ENCODE measurements around the gene AP5Z1.
A peak's percentile ranks its signal among the peaks of the same experiment; 100 is the strongest.
"Not testable (repeated sequence)": the region's sequence is repeated elsewhere in the genome, so short reads cannot be mapped to it uniquely, and the experiment has no call there.

AP5Z1 gene

GRCh38 chr7:4788627-4789189, 13.3 kb downstream of the AP5Z1 start:
- DNase-seq (ENCODE audit: low spot score), result no peak

- no peak for DNase-seq (ENCODE audit: low spot score)
Measured at GRCh38 chr7:4789194-4790077, 14.0 kb downstream of the AP5Z1 start.

- no peak for DNase-seq (ENCODE audit: low spot score)
Measured at GRCh38 chr7:4790078-4790465, 14.6 kb downstream of the AP5Z1 start.

GRCh38 chr7:4790516-4790991, 15.1 kb downstream of the AP5Z1 start:
- no peak for DNase-seq (ENCODE audit: low spot score)

GRCh38 chr7:4791101-4791737, 15.8 kb downstream of the AP5Z1 start:
- DNase-seq (ENCODE audit: low spot score), result no peak

GRCh38 chr7:4791738-4792536, 16.5 kb downstream of the AP5Z1 start:
- peak; percentile 88 for DNase-seq (ENCODE audit: low spot score)

- no peak for DNase-seq (ENCODE audit: low spot score)
Measured at GRCh38 chr7:4792537-4793126, 17.2 kb downstream of the AP5Z1 start.

- not testable (repeated sequence) for DNase-seq (ENCODE audit: low spot score)
Measured at GRCh38 chr7:4793385-4793993, 18.1 kb downstream of the AP5Z1 start.

- not testable (repeated sequence) for DNase-seq (ENCODE audit: low spot score)
Measured at GRCh38 chr7:4794171-4794570, 18.7 kb downstream of the AP5Z1 start.

- no peak for DNase-seq (ENCODE audit: low spot score)
Measured at GRCh38 chr7:4794591-4795350, 19.3 kb downstream of the AP5Z1 start.

GRCh38 chr7:4796453-4796852, 21.0 kb downstream of the AP5Z1 start:
- no peak for DNase-seq (ENCODE audit: low spot score)

- no peak for DNase-seq (ENCODE audit: low spot score)
Measured at GRCh38 chr7:4797858-4798705, 22.7 kb downstream of the AP5Z1 start.

- DNase-seq (ENCODE audit: low spot score), result no peak
Measured at GRCh38 chr7:4798706-4799235, 23.3 kb downstream of the AP5Z1 start.

- no peak for DNase-seq (ENCODE audit: low spot score)
Measured at GRCh38 chr7:4799508-4800268, 24.3 kb downstream of the AP5Z1 start.

GRCh38 chr7:4800487-4800886, 25.1 kb downstream of the AP5Z1 start:
- no peak for DNase-seq (ENCODE audit: low spot score)

GRCh38 chr7:4800926-4801838, 25.8 kb downstream of the AP5Z1 start:
- DNase-seq (ENCODE audit: low spot score), result no peak

GRCh38 chr7:4801839-4802231, 26.4 kb downstream of the AP5Z1 start:
- no peak for DNase-seq (ENCODE audit: low spot score)

Data from left forelimb (tissue), 1 donor.